PC-3 (cell line): ENCODE data around the gene ZBTB7C. TPM values are rescaled to one million over a fixed set of nuclear protein-coding genes. Genes with fewer than 3 reads are reported as not detected.

ENCODE experiments used
- ATAC-seq: fragments of 200-7000 bp; cut with Tn5 transposase; 2 replicates; pipeline ENCODE4 v1.9.1; 2020; ENCODE audit warnings: mild to moderate bottlenecking, moderate library complexity
- BruUV-seq: library from RNA; stranded (reverse); fragments of 400-500 nt; replicated peaks from 2 replicates; lab custom pipeline; 2021; lab: Mats Ljungman, UMichigan
- CTCF ChIA-PET: fragments of 300-600 bp; sonication (Branson Sonifier 250); formaldehyde crosslinking; loops from one replicate; lab custom pipeline; 2022; ENCODE audit warnings: antibody characterized with exemption; lab: Charles Lee
- POLR2A ChIA-PET: fragments of 300-600 bp; sonication (Branson Sonifier 250); formaldehyde crosslinking; loops from one replicate; lab custom pipeline; 2022; ENCODE audit warnings: antibody characterized with exemption; ENCODE audit not compliant: unreplicated experiment; lab: Charles Lee
- DNase-seq: peaks from one replicate; pipeline ENCODE4 v3.0.0-alpha.2; 2015
- H2AFZ ChIP-seq: fragments of 300-600 bp; sonication (generic); 2 replicates; pipeline ENCODE4 v1.6.0; 2016; ENCODE audit warnings: antibody characterized with exemption, low read length
- H3F3A ChIP-seq: fragments of 300-600 bp; sonication (generic); one replicate; pipeline ENCODE4 v1.6.0; 2017; ENCODE audit warnings: antibody characterized with exemption, low read length, control low read depth, mild to moderate bottlenecking; ENCODE audit not compliant: unreplicated experiment
- H3K27ac ChIP-seq: fragments of 300-600 bp; sonication (generic); 2 replicates; pipeline ENCODE4 v1.5.1; 2016; ENCODE audit warnings: mild to moderate bottlenecking, low read length
- H3K27me3 ChIP-seq: fragments of 300-600 bp; sonication (generic); 2 replicates; pipeline ENCODE4 v1.6.1; 2016; ENCODE audit warnings: low read length, mixed read lengths
- H3K36me3 ChIP-seq: fragments of 300-600 bp; sonication (generic); 2 replicates; pipeline ENCODE4 v1.6.1; 2016; ENCODE audit warnings: low read depth, mixed run types, low read length, mixed read lengths
- H3K4me1 ChIP-seq: fragments of 300-600 bp; sonication (generic); 2 replicates; pipeline ENCODE4 v1.5.1; 2016; ENCODE audit warnings: low read length; ENCODE audit not compliant: insufficient read depth
- H3K4me2 ChIP-seq: fragments of 300-600 bp; sonication (generic); 2 replicates; pipeline ENCODE4 v1.6.0; 2016; ENCODE audit warnings: low read length
- H3K4me3 ChIP-seq: fragments of 300-600 bp; sonication (generic); 2 replicates; pipeline ENCODE4 v1.5.1; 2016; ENCODE audit warnings: mild to moderate bottlenecking, low read length, mixed read lengths
- H3K79me2 ChIP-seq: fragments of 300-600 bp; sonication (generic); 2 replicates; pipeline ENCODE4 v1.6.1; 2017; ENCODE audit warnings: low read length, mixed read lengths
- H3K9ac ChIP-seq: fragments of 300-600 bp; sonication (generic); 2 replicates; pipeline ENCODE4 v1.6.0; 2016; ENCODE audit warnings: mild to moderate bottlenecking, low read length
- H3K9me2 ChIP-seq: fragments of 300-600 bp; sonication (generic); replicated peaks from 2 replicates; pipeline ENCODE4 v1.6.1; 2016; ENCODE audit warnings: mixed run types, low read length, mixed read lengths
- H3K9me3 ChIP-seq: fragments of 300-600 bp; sonication (generic); 2 replicates; pipeline ENCODE4 v1.6.1; 2016; ENCODE audit warnings: low read length, mixed read lengths
- H4K20me1 ChIP-seq: fragments of 300-600 bp; sonication (generic); 2 replicates; pipeline ENCODE4 v1.6.1; 2016; ENCODE audit warnings: low read length, mixed read lengths
- CTCF ChIP-seq: fragments of 300-600 bp; sonication (generic); conservative IDR thresholded peaks from 2 replicates; pipeline ENCODE4 v1.5.1; 2017; ENCODE audit warnings: antibody characterized with exemption, low read depth, mild to moderate bottlenecking, low read length
- EZH2 ChIP-seq: fragments of 300-600 bp; sonication (generic); IDR thresholded peaks from one replicate; pipeline ENCODE4 v1.6.1; 2017; ENCODE audit warnings: antibody characterized with exemption, mild to moderate bottlenecking, low read length; ENCODE audit not compliant: unreplicated experiment
- EZH2phosphoT487 ChIP-seq: fragments of 300-600 bp; sonication (generic); IDR thresholded peaks from 2 replicates; pipeline ENCODE4 v1.6.1; 2018; ENCODE audit warnings: mild to moderate bottlenecking, antibody characterized with exemption, low read length, borderline replicate concordance
- intact Hi-C: fragments of 100-400 bp; cut with micrococcal nuclease; formaldehyde crosslinking; loops from 2 replicates; pipeline ENCODE4 v1.9.0; 2023
- total RNA-seq: library from RNA; depleted of rRNA; stranded (reverse); fragments of >200 nt; gene quantifications from 2 replicates; pipeline ENCODE4 v1.2.3, GENCODE V29; 2014

The ZBTB7C gene
- total RNA-seq, 1 experiment from 2014 or later, result 1.3 TPM

DNA sequence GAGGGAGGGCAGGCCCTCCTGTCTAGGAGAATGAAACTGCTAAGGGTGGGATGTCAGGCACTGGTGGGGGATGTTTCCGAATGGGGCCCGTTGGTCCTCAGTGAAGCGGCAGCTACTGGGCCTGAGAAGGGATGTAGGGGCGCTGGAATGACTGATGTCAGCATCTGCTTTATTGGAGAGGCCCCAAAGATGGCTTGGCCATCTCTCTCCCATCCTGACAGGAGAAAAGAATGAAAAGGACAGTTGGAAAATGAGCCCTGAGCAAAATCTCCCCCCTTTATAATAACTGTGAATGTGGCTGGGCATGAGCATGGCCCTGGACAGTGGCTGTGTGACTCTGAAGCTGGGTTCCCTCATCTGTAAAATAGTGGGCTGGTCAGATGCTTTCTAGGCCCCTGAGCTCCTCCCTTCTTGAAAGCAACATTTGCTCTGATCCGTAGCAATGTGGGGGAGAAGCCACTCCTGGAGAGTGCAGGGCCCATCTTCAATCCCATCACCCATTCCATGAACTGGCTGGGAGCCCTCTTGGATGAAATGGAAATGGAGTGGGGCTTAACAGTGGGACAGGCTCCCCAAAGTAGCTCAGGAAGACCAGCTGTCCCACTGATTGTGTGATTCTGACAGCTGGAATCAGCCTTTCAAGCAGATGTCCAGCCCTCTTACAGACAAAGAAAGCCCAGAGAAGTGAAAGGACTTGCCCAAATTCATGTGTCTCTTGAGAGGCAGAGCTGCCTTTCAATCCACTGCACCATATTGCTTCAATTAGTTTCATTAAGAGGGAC lies 246.0 kb downstream of the ZBTB7C start:
- no peak overlapping the region for H3K9ac ChIP-seq
- BruUV-seq, result no TSS peak
- no peaks in the 10 kb centered on the region for H3K36me3 ChIP-seq
- H3F3A ChIP-seq, result no peaks in the 10 kb centered on the region
- no peaks in the 10 kb centered on the region for H3K4me1 ChIP-seq
- H3K9me3 ChIP-seq, result no peaks in the 10 kb centered on the region
- no peak for ATAC-seq
- H3K27me3 ChIP-seq, result no peaks in the 10 kb centered on the region
- intact Hi-C loops, result no loop called here
- DNase-seq, result no peak
- CTCF ChIA-PET, result no interaction called here
- no peaks in the 10 kb centered on the region for H3K9me2 ChIP-seq
- H3K4me3 ChIP-seq, result no peak overlapping the region
- no peaks in the 10 kb centered on the region for H4K20me1 ChIP-seq
- POLR2A ChIA-PET, result interaction anchor here (0.6 kb wide), 1 partner anchor 66 kb away, joined by 4 read pairs; no protein-coding TSS in a partner anchor
- TF ChIP-seq CTCF (no peak), EZH2phosphoT487 (no peak), EZH2 (no peak)
- no peak overlapping the region for H3K4me2 ChIP-seq
- H3K79me2 ChIP-seq, result no peaks in the 10 kb centered on the region
- H2AFZ ChIP-seq, result no peak overlapping the region
- no peak overlapping the region for H3K27ac ChIP-seq

- H3K9ac ChIP-seq, result no peak overlapping the region
- H3K9me2 ChIP-seq, result no peaks in the 10 kb centered on the region
- no peak for TF ChIP-seq CTCF
- no peak for TF ChIP-seq EZH2
- TF ChIP-seq EZH2phosphoT487, result no peak
- ChIA-PET CTCF (no interaction called here), POLR2A (no interaction called here)
- H3K27me3 ChIP-seq, result no peaks in the 10 kb centered on the region
- no peaks in the 10 kb centered on the region for H3K9me3 ChIP-seq
- no peaks in the 10 kb centered on the region for H4K20me1 ChIP-seq
- 0 out of 2 replicates have a peak overlapping the region, but pooled peaks have one; percentile 48 for H2AFZ ChIP-seq
- H3K79me2 ChIP-seq, result no peaks in the 10 kb centered on the region
- H3K4me3 ChIP-seq, result peak overlapping the region; percentile 59; the same call in 1 of the 2 replicates
- peak overlapping the region; percentile 73 for H3K4me2 ChIP-seq
- no peaks in the 10 kb centered on the region for H3K4me1 ChIP-seq
- H3K27ac ChIP-seq, result no peak overlapping the region
- H3F3A ChIP-seq, result no peaks in the 10 kb centered on the region
- BruUV-seq, result no TSS peak
- no peaks in the 10 kb centered on the region for H3K36me3 ChIP-seq
- intact Hi-C loops, result loop anchor here (1.0 kb wide), 1 partner anchor 25 kb away; no protein-coding TSS in a partner anchor
- ATAC-seq (peak; percentile 56), DNase-seq (no peak)
Measured at GRCh38 chr18:48161911-48162698, 247.1 kb downstream of the ZBTB7C start.
